ENCODE data around the gene RASA3. TPM values are rescaled to one million over a fixed set of nuclear protein-coding genes. Genes with fewer than 3 reads are reported as not detected.

The RASA3 gene
- total RNA-seq, 2 experiments from 2014 or later = 36.9 to 39.3 TPM

DNA sequence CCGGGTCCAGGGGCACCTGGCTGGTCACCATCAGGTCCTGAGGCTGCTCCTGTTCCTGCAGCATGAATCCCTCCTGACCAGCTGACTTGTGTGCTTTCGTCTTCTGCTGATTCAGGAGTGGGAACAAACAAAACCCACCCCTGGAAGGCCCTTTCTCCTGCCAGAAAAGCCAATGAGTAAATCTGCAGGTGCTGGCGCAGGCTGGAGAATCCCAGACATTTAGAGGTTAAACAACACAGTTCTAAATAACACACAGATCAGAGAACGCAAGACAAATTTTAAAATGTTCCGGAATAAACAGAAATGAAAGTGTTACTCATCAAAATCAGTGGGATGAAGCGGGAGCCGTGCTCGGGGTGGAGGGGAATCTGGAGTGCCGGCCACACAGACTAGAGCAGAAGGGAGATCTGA is 97.9 kb downstream of the RASA3 start:
- peaks cover 3% of the 10 kb centered on the region for H3K9me3 Mint-ChIP-seq (ENCODE audit: insufficient read depth)
- CTCF ChIA-PET = no interaction called here
- no peak overlapping the region for H3K4me3 Mint-ChIP-seq
- ATAC-seq = no peak
- H3K27me3 Mint-ChIP-seq (ENCODE audit: low read depth) = no peaks in the 10 kb centered on the region
- no peak overlapping the region for H3K27ac Mint-ChIP-seq
- peaks cover 13% of the 10 kb centered on the region for H3K36me3 Mint-ChIP-seq (ENCODE audit: low read depth)
- POLR2A ChIA-PET = interaction anchor here (0.6 kb wide), 1 partner anchor 114 kb away, joined by 3 read pairs; no protein-coding TSS in a partner anchor
- no peak for DNase-seq
- H3K4me1 Mint-ChIP-seq (ENCODE audit: low read depth) = no peaks in the 10 kb centered on the region

DNA sequence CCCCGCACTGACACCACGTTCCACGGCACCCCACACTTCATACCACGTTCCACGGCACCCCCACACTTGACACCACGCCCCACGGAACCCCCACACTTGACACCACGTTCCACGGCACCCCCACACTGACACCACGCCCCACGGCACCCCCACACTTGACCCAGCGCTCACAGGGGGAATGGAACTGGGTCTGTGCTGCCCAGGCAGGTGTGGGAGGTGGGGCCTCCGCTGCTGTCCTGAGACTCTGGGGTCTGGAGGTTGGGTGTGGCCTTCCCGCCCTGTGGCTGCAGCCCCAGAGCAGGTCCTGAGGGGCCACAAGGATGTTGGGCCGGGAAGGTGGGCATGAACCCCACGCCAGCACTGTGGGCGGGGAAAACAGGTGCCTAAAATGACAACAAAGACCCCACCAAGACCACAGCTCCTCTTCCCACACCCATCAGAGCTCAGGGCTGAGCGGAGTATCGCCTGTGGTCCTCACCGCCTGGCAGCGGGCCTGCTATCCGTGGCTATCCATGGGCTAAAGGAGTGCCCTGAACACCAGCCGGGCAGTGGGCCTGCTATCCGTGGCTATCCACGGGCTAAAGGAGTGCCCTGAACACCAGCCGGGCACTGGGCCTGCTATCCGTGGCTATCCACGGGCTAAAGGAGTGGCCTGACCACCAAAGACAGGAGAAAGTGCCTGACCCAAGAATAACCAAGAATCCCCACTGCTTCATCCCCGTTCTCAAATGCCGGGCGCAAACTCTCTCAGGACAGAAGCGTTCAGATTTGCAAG is 98.7 kb downstream of the RASA3 start:
- no peak for ATAC-seq
- DNase-seq = no peak
- no peaks in the 10 kb centered on the region for H3K27me3 Mint-ChIP-seq (ENCODE audit: low read depth)
- H3K4me3 Mint-ChIP-seq = no peak overlapping the region
- H3K36me3 Mint-ChIP-seq (ENCODE audit: low read depth) = peaks cover 13% of the 10 kb centered on the region
- ChIA-PET POLR2A (no interaction called here), CTCF (no interaction called here)
- peaks cover 3% of the 10 kb centered on the region for H3K9me3 Mint-ChIP-seq (ENCODE audit: insufficient read depth)
- no peak overlapping the region for H3K27ac Mint-ChIP-seq
- no peaks in the 10 kb centered on the region for H3K4me1 Mint-ChIP-seq (ENCODE audit: low read depth)

DNA sequence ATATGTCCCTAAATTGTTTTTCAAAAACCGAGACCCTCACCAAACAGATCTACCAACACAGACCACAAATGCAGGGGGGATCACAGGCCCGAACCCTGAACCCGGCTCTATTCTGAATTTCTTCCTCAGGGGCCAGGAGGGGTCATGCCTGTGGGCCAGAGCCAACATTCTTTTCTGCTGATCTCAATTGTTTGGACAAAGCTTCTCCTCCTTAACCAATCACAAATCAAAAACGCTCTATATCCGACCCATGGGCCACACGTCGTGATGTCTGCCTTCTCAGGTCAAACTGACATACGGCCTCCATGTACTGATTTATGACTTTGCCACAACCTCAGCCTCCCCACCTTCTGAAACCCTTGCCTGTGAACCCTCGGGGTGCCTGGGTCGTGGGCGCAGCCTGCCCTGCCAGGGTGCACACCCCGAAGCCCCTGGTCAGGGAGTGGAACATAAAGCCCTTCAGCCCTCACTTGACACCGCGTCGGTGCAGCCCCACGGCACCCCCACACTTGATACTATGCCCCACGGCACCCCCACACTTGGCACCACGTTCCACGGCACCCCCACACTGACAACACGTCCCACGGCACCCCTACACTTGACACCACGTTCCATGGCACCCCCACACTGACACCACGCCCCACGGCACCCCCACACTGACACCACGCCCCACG is 100.2 kb downstream of the RASA3 start:
- ATAC-seq = no peak
- ChIA-PET POLR2A (no interaction called here), CTCF (no interaction called here)
- Mint-ChIP-seq H3K4me1 (ENCODE audit: low read depth) (no peaks in the 10 kb centered on the region), H3K36me3 (ENCODE audit: low read depth) (peaks cover 13% of the 10 kb centered on the region), H3K9me3 (ENCODE audit: insufficient read depth) (peaks cover 3% of the 10 kb centered on the region), H3K27me3 (ENCODE audit: low read depth) (no peaks in the 10 kb centered on the region), H3K4me3 (no peak overlapping the region), H3K27ac (no peak overlapping the region)
- no peak for DNase-seq

DNA sequence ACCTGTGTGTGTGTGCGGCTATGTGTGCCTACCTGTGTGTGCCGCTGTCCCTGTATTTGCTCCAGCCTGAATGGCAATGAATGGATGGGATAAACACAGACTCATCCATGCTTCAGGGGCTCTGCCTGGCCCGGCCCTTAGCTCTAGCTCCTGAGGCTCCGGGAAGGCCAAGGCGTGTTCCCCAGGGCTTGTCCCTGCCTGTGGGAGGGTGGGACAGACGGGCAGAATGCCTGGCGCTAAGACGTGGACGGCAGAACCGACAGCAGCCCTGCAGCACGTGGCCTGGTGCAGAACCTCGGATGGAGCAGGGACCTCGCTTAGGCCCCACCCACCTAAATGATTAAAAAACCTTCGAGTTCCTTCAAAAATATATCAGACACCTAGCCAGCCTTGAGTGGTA is 100.8 kb downstream of the RASA3 start:
- ATAC-seq = no peak
- Mint-ChIP-seq H3K4me1 (ENCODE audit: low read depth) (no peaks in the 10 kb centered on the region), H3K9me3 (ENCODE audit: insufficient read depth) (peaks cover 3% of the 10 kb centered on the region), H3K27me3 (ENCODE audit: low read depth) (no peaks in the 10 kb centered on the region), H3K4me3 (no peak overlapping the region), H3K36me3 (ENCODE audit: low read depth) (peaks cover 13% of the 10 kb centered on the region), H3K27ac (no peak overlapping the region)
- ChIA-PET CTCF (no interaction called here), POLR2A (no interaction called here)
- no peak for DNase-seq

DNA sequence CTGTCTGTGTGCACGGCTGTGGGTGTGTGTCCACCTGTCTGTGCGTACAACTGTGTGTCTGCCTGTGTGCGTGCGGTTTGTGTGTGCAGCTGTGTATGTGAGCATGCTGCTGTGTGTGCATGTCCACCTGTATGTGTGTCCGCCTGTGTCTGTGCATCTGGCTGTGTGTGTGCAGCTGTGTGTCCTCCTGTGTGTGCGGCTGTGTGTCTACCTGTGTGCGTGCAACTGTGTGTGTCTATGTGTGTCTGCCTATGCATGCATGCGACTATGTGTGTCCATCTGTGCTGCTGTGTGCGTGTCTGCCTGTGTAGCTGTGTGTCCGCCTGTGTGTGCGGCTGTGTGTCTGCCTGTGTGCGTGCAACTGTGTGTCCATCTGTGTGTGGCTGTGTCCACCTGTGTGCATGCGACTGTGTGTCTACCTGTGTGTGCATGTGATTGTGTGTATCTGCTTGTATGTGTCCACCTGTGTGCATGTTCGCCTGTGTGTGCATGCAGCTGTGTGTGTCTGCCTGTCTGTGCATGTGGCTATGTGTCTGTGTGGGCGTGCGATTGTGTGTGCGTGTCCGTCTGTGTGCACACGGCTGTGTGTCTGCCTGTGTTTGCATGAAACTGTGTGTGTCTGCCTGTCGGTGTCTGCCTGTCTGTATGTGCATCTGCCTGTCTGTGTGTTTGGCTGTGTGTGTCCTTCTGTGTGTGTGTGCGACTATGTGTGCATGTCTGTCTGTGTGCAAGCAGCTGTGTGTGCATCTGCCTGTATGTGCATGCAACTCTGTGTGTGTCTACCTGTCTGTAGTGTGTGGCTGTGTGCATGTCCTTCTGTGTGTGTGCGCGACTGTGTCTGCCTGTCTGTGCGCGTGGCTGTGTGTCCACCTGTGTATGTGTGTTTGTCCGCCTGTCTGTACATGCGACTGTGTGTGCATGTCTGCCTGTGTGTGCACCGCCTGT is 101.5 kb downstream of the RASA3 start:
- Mint-ChIP-seq H3K27me3 (ENCODE audit: low read depth) (no peaks in the 10 kb centered on the region), H3K9me3 (ENCODE audit: insufficient read depth) (peaks cover 3% of the 10 kb centered on the region), H3K4me3 (no peak overlapping the region), H3K4me1 (ENCODE audit: low read depth) (no peaks in the 10 kb centered on the region), H3K27ac (no peak overlapping the region), H3K36me3 (ENCODE audit: low read depth) (peaks cover 15% of the 10 kb centered on the region)
- ChIA-PET CTCF (no interaction called here), POLR2A (no interaction called here)
- ATAC-seq (no peak), DNase-seq (no peak)

DNA sequence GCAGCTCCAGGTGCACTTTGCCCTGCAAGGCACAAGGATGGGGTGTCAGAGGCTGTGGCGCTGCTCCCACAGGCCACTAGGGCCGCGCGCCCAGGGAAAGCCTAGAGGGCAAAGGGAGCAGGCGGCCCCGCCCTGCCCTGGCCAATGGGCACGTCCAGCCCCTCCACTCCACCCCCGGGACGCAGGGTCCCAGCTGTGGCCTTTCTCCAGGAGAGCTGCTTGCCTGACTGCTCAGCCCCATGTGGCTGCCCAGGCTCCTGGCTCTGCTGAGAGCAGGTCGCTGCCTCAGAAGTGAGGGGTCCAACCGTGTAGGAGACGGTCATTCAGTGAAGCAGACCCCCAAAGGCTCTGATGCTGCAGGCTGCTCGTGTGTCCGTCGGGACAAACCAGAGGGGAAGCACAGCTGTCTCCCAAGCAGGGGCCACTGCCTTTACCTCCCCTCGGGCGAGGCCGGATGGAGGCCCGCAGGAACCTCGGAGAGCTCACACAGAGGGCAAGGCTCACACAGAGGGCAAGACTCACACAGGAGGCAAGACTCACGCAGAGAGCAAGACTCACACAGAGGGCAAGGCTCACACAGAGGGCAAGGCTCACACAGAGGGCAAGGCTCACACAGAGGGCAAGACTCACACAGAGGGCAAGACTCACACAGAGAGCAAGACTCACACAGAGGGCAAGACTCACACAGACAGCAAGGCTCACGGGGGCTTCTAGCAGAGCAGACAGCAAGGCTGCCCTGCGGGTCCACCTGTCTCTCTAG is 102.4 kb downstream of the RASA3 start:
- Mint-ChIP-seq H3K9me3 (ENCODE audit: insufficient read depth) (peaks cover 3% of the 10 kb centered on the region), H3K4me3 (no peak overlapping the region), H3K4me1 (ENCODE audit: low read depth) (peaks cover 4% of the 10 kb centered on the region), H3K27ac (no peak overlapping the region), H3K27me3 (ENCODE audit: low read depth) (no peaks in the 10 kb centered on the region), H3K36me3 (ENCODE audit: low read depth) (peaks cover 15% of the 10 kb centered on the region)
- no peak for DNase-seq
- ChIA-PET CTCF (no interaction called here), POLR2A (no interaction called here)
- no peak for ATAC-seq

DNA sequence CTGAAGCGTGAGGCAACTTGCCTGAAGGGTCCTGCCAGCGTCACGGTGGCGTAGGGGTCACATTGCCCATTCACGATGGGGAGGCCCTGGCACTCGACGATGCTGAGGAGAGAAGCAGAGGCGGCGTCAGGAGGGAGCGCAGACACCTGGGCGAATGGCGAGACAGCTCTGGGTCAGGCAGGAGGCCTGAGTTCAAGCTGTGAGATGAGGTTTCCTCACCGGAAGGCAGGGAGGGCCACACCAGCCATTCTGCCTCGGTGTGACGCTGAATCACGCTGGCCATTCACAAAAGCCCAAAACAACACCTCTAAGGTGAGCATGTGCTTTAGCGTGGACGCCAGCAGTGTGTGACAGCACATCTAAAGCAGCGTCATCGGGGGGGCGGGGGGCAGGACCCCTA is 104.6 kb downstream of the RASA3 start:
- peaks cover 18% of the 10 kb centered on the region for H3K36me3 Mint-ChIP-seq (ENCODE audit: low read depth)
- no peak overlapping the region for H3K4me3 Mint-ChIP-seq
- ChIA-PET CTCF (no interaction called here), POLR2A (no interaction called here)
- no peak for DNase-seq
- H3K27ac Mint-ChIP-seq = no peak overlapping the region
- no peak for ATAC-seq
- H3K4me1 Mint-ChIP-seq (ENCODE audit: low read depth) = peaks cover 4% of the 10 kb centered on the region
- no peaks in the 10 kb centered on the region for H3K27me3 Mint-ChIP-seq (ENCODE audit: low read depth)
- peaks cover 3% of the 10 kb centered on the region for H3K9me3 Mint-ChIP-seq (ENCODE audit: insufficient read depth)

DNA sequence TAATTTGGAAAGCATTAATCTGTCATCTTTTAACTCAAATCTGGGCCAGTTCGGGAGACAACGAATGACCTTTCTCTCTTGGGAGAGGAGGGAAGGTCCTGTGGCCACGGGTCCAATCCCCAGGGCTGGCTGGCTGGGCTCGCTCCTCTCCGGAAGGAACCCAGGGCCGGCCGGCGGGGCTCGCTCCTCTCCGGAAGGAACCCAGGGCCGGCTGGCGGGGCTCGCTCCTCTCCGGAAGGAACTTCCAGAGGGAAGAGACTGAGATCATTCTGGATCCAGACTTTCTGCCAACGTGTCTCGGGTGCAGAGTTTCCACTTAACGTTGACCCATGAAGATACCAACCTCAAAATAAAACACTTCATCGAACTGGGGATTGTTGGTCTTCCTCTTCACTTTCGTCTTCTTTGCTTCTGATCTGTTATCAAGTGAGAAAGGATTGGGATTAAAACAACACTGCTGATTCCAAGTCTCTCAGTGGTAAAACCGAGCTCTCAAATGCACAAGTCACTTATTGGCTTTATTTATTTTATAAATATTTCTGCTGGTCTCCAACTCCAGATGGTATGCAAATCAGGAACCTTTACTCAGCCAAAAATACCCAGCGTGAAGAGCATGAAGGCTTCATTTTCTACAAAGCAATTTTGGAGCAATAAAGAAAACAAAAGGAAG is 105.2 kb downstream of the RASA3 start:
- Mint-ChIP-seq H3K4me3 (no peak overlapping the region), H3K9me3 (ENCODE audit: insufficient read depth) (peaks cover under 1% of the 10 kb centered on the region), H3K27ac (no peak overlapping the region), H3K4me1 (ENCODE audit: low read depth) (peaks cover 4% of the 10 kb centered on the region), H3K36me3 (ENCODE audit: low read depth) (peaks cover 16% of the 10 kb centered on the region), H3K27me3 (ENCODE audit: low read depth) (no peaks in the 10 kb centered on the region)
- POLR2A ChIA-PET = no interaction called here
- ATAC-seq (no peak), DNase-seq (no peak)
- CTCF ChIA-PET = no interaction called here

DNA sequence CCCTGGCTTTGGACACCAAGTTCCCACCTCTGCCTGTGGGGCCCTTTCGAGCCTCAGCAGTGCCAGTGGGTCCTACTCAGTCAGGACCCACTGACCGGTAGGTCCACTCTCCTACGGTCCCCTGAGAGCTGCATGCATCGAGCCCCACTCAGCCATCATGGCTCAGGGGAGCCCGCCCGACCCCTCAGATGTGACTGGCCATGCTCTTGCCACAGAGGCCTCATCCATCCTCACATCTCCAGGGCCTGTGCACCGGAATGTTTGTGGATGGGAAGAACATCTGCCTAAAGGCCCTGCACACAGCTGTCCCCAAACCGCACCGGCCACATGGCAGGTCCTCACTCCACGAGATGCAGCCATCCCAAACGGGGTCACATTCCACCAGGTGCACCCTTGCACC is 105.9 kb downstream of the RASA3 start:
- peaks cover 13% of the 10 kb centered on the region for H3K36me3 Mint-ChIP-seq (ENCODE audit: low read depth)
- H3K9me3 Mint-ChIP-seq (ENCODE audit: insufficient read depth) = no peaks in the 10 kb centered on the region
- ATAC-seq (no peak), DNase-seq (no peak)
- CTCF ChIA-PET = no interaction called here
- H3K27me3 Mint-ChIP-seq (ENCODE audit: low read depth) = no peaks in the 10 kb centered on the region
- no peak overlapping the region for H3K4me3 Mint-ChIP-seq
- POLR2A ChIA-PET = no interaction called here
- H3K27ac Mint-ChIP-seq = no peak overlapping the region
- H3K4me1 Mint-ChIP-seq (ENCODE audit: low read depth) = peaks cover 4% of the 10 kb centered on the region

DNA sequence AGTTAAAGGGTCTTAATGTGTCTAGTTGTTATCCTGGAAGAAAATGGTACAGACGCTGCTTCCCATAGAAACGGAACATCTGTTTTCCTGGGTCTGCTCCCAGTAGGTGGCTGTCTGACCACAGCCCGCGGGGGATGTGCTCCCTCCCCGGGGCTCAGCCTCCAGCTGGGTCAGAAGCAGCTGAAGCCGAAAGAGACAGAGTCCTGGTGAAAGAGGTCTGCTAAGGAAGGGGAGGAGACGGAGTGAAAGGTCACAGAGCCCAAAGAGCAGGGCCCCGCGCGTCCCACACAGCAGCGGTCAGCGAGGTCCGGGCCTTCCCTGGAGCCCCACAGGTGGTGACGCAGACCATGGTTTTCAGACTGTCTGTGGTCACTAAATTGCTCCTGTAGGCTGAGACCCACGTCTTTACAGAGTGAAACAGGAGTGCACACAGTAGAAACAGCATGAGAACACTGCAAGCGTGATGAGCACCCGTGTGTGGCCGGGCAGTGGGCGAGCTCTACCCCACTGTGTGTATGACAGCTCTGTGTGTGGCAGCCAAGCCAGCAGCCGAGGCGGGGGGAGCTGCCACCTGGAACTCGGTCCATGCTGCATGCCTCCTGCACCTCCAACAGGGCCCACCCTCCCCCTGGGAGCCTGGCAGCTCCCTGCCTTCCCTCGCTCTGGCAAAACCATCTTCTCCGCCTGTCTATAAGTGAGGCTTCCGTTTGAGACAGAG is 106.5 kb downstream of the RASA3 start:
- Mint-ChIP-seq H3K27me3 (ENCODE audit: low read depth) (no peaks in the 10 kb centered on the region), H3K36me3 (ENCODE audit: low read depth) (peaks cover 9% of the 10 kb centered on the region), H3K9me3 (ENCODE audit: insufficient read depth) (no peaks in the 10 kb centered on the region), H3K4me1 (ENCODE audit: low read depth) (peaks cover 4% of the 10 kb centered on the region), H3K4me3 (no peak overlapping the region), H3K27ac (no peak overlapping the region)
- CTCF ChIA-PET = no interaction called here
- DNase-seq (no peak), ATAC-seq (no peak)
- POLR2A ChIA-PET = no interaction called here

DNA sequence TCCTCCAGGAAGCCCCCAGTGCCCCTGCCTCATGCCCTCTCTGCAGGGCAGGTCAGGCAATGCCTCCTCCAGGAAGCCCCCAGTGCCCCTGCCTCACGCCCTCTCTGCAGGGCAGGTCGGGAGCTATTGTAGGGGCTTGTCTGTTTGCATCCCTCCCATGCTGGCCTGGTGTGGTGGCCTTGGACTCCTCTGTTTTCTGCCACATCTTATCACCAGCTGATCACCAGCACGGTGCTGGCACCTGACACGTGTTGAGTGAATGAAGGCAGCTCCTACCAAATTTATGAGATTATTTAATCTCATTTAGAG is 107.1 kb downstream of the RASA3 start:
- no peak overlapping the region for H3K27ac Mint-ChIP-seq
- H3K4me1 Mint-ChIP-seq (ENCODE audit: low read depth) = peaks cover 4% of the 10 kb centered on the region
- ChIA-PET POLR2A (no interaction called here), CTCF (no interaction called here)
- DNase-seq (no peak), ATAC-seq (no peak)
- no peak overlapping the region for H3K4me3 Mint-ChIP-seq
- H3K36me3 Mint-ChIP-seq (ENCODE audit: low read depth) = peaks cover 13% of the 10 kb centered on the region
- no peaks in the 10 kb centered on the region for H3K27me3 Mint-ChIP-seq (ENCODE audit: low read depth)
- H3K9me3 Mint-ChIP-seq (ENCODE audit: insufficient read depth) = no peaks in the 10 kb centered on the region

All from activated CD8-positive, alpha-beta T cell treated with anti-CD3 and anti-CD28 coated beads, Interleukin-2, amount 10 ng/mL, durations not matched to agents 7 days and 5 days (primary cell).